ENCODE results near the gene MBNL2. TPM values are rescaled to one million over a fixed set of nuclear protein-coding genes. Genes with fewer than 3 reads are reported as not detected.

The MBNL2 gene
- total and polyA plus RNA-seq, 2 donors from 2014 or later, result 18.8 to 70.5 TPM

DNA sequence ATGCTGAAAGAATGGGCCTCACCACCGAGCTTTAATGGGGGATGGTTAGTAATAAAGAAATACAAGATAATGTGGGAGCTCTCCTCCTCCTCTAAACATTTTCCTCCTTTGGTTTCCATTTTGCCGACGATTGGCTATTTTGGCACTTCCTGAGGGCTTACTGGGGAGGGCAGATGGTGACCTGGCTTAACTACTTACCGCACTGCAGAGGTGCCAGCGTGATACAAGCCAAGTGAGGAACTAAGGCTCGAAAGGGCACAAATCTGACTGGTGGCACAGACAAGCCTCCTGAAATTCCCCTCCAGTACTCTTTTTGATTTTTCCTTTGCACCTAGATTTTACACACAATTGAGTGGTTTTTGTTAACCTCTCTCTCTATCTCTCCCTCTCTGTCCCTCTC is 158.6 kb downstream of the MBNL2 start:
- H3K9ac ChIP-seq (ENCODE audit: low read length in 3 of 3), result no peak overlapping the region
- no peaks in the 10 kb centered on the region for H3K4me1 ChIP-seq (ENCODE audit: control insufficient read depth in 2 of 3, insufficient read depth in 2 of 3, low read depth in 1 of 3, low read length in 3 of 3)
- H3K4me3 ChIP-seq (ENCODE audit: low read length in 3 of 3), result no peak overlapping the region
- intact Hi-C loops (cut with DNase I), result no loop called here
- DNase-seq (no peak), FAIRE-seq (no peak)
- peaks cover under 1 to 12% (median 9%) of the 10 kb centered on the region in 3 donors for H3K36me3 ChIP-seq (ENCODE audit: control insufficient read depth in 2 of 3, insufficient read depth in 3 of 3, low read length in 3 of 3)
- TF ChIP-seq, protein P1, sequence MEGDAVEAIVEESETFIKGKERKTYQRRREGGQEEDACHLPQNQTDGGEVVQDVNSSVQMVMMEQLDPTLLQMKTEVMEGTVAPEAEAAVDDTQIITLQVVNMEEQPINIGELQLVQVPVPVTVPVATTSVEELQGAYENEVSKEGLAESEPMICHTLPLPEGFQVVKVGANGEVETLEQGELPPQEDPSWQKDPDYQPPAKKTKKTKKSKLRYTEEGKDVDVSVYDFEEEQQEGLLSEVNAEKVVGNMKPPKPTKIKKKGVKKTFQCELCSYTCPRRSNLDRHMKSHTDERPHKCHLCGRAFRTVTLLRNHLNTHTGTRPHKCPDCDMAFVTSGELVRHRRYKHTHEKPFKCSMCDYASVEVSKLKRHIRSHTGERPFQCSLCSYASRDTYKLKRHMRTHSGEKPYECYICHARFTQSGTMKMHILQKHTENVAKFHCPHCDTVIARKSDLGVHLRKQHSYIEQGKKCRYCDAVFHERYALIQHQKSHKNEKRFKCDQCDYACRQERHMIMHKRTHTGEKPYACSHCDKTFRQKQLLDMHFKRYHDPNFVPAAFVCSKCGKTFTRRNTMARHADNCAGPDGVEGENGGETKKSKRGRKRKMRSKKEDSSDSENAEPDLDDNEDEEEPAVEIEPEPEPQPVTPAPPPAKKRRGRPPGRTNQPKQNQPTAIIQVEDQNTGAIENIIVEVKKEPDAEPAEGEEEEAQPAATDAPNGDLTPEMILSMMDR (IDR thresholded peaks at IDR 0.05; ENCODE audit: borderline replicate concordance, extremely low read depth, insufficient read depth), result no peak
- no peaks in the 10 kb centered on the region for H3K27me3 ChIP-seq (ENCODE audit: control insufficient read depth, insufficient read depth, low read length)
- H3K9me3 ChIP-seq (ENCODE audit: control insufficient read depth in 2 of 3, insufficient read depth in 1 of 3, low read length in 3 of 3), result no peaks in the 10 kb centered on the region
- H3K27ac ChIP-seq (ENCODE audit: low read depth in 2 of 2, low read length in 2 of 2), result no peak overlapping the region

DNA sequence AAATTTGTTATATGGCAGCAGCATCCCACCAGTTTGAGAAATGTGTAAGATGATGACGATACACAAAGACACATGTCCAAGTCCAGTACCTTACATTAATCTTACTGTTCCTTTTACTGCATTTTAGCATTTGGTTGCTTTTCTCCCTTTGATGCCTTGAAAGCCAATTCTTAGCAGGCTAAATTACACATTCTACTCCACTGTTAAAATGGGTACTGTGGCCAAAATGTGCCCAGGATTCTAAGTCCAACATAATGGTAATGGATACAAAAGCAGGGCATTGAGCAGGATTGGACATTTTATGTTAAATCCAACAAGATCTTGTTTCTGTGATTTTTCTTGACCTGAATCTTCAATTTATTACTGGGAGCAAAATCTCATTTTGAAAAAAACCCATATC is 159.1 kb downstream of the MBNL2 start:
- TF ChIP-seq, protein P1 (IDR thresholded peaks at IDR 0.05; ENCODE audit: borderline replicate concordance, extremely low read depth, insufficient read depth), result no peak
- intact Hi-C loops (cut with DNase I), result no loop called here
- Histone ChIP-seq H3K4me1 (ENCODE audit: control insufficient read depth in 2 of 3, insufficient read depth in 2 of 3, low read depth in 1 of 3, low read length in 3 of 3) (no peaks in the 10 kb centered on the region), H3K36me3 (ENCODE audit: control insufficient read depth in 2 of 3, insufficient read depth in 3 of 3, low read length in 3 of 3) (peaks cover 0 to 7% (median 5%) of the 10 kb centered on the region in 3 donors), H3K27ac (ENCODE audit: low read depth in 2 of 2, low read length in 2 of 2) (no peak overlapping the region), H3K9ac (ENCODE audit: low read length in 3 of 3) (no peak overlapping the region), H3K9me3 (ENCODE audit: control insufficient read depth in 2 of 3, insufficient read depth in 1 of 3, low read length in 3 of 3) (no peaks in the 10 kb centered on the region), H3K4me3 (ENCODE audit: low read length in 3 of 3) (no peak overlapping the region), H3K27me3 (ENCODE audit: control insufficient read depth, insufficient read depth, low read length) (no peaks in the 10 kb centered on the region)
- FAIRE-seq (no peak), DNase-seq (no peak)

- H3K9me3 ChIP-seq (ENCODE audit: control insufficient read depth in 2 of 3, insufficient read depth in 1 of 3, low read length in 3 of 3), result no peaks in the 10 kb centered on the region
- FAIRE-seq (no peak), DNase-seq (no peak)
- H3K9ac ChIP-seq (ENCODE audit: low read length in 3 of 3), result no peak overlapping the region
- intact Hi-C loops (cut with DNase I), result no loop called here
- no peak overlapping the region for H3K4me3 ChIP-seq (ENCODE audit: low read length in 3 of 3)
- H3K36me3 ChIP-seq (ENCODE audit: control insufficient read depth in 2 of 3, insufficient read depth in 3 of 3, low read length in 3 of 3), result peaks cover 0 to 5% (median 3%) of the 10 kb centered on the region in 3 donors
- TF ChIP-seq, protein P1 (IDR thresholded peaks at IDR 0.05; ENCODE audit: borderline replicate concordance, extremely low read depth, insufficient read depth), result no peak
- H3K27ac ChIP-seq (ENCODE audit: low read depth in 2 of 2, low read length in 2 of 2), result no peak overlapping the region
- no peaks in the 10 kb centered on the region for H3K27me3 ChIP-seq (ENCODE audit: control insufficient read depth, insufficient read depth, low read length)
- H3K4me1 ChIP-seq (ENCODE audit: control insufficient read depth in 2 of 3, insufficient read depth in 2 of 3, low read depth in 1 of 3, low read length in 3 of 3), result no peaks in the 10 kb centered on the region
These were observed 160.1 kb downstream of the MBNL2 start for GRCh38 chr13:97382276-97382675.

- H3K9me3 ChIP-seq (ENCODE audit: control insufficient read depth in 2 of 3, insufficient read depth in 1 of 3, low read length in 3 of 3), result no peaks in the 10 kb centered on the region
- DNase-seq, result no peak
- no peak overlapping the region for H3K27ac ChIP-seq (ENCODE audit: low read depth in 2 of 2, low read length in 2 of 2)
These were observed 162.2 kb downstream of the MBNL2 start for GRCh38 chr13:97384371-97384770.

More at GRCh38 chr13:97384371-97384770, 162.2 kb downstream of the MBNL2 start:
- Histone ChIP-seq H3K4me3 (ENCODE audit: low read length in 3 of 3) (no peak overlapping the region), H3K36me3 (ENCODE audit: control insufficient read depth in 2 of 3, insufficient read depth in 3 of 3, low read length in 3 of 3) (peaks cover 0 to 12% (median 3%) of the 10 kb centered on the region in 3 donors), H3K9ac (ENCODE audit: low read length in 3 of 3) (no peak overlapping the region), H3K27me3 (ENCODE audit: control insufficient read depth, insufficient read depth, low read length) (no peaks in the 10 kb centered on the region), H3K4me1 (ENCODE audit: control insufficient read depth in 2 of 3, insufficient read depth in 2 of 3, low read depth in 1 of 3, low read length in 3 of 3) (no peaks in the 10 kb centered on the region)
- TF ChIP-seq, protein P1 (IDR thresholded peaks at IDR 0.05; ENCODE audit: borderline replicate concordance, extremely low read depth, insufficient read depth), result no peak
- intact Hi-C loops (cut with DNase I), result no loop called here
- FAIRE-seq, result no peak

Data from kidney (tissue), 14 donors.